ENCODE results near the gene ING3.

ING3 gene

DNA sequence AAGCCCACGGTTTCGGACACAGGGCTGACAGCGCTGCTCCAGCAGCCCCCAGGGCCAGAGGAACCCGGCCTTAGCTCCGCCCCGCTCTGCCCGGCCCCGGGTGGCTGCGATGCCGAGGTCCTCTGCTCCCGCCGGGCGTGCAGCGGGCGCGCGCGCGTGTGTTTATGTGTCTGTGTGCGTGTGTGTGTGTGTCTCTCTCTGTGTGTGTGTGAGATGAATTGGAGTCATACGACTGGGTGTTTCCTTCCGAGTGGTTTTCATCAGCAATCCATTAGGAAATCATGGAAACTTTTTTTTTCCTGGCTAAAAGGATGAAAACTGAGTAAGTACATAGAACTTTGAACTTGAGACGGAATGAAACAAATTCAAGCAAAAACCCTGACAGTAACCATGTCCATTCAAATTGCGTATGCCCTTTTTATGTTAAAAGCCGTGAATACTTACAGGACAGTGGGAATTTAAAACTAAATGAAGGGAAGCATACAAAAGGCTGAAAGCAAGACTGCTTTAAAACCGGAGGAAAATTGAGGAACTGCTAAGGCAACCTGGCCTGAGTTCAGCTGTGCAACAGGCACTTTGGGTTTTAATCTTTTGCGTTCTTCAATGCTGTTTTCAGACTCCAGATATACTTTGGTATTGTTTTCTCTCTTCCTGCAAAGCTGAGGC lies 38.1 kb downstream of the ING3 start, which contains the start of gene CPED1:
CPED1 (plus strand) TSS at position 121 of the 666 bp plus-strand sequence. CDS start 911 bp downstream, outside the sequence.
- no peak for DNase-seq (ENCODE audit: low read depth, low spot score)

- no peak for DNase-seq (ENCODE audit: low read depth, low spot score)
These were observed 39.0 kb downstream of the ING3 start for GRCh38 chr7:120989257-120990220.

DNA sequence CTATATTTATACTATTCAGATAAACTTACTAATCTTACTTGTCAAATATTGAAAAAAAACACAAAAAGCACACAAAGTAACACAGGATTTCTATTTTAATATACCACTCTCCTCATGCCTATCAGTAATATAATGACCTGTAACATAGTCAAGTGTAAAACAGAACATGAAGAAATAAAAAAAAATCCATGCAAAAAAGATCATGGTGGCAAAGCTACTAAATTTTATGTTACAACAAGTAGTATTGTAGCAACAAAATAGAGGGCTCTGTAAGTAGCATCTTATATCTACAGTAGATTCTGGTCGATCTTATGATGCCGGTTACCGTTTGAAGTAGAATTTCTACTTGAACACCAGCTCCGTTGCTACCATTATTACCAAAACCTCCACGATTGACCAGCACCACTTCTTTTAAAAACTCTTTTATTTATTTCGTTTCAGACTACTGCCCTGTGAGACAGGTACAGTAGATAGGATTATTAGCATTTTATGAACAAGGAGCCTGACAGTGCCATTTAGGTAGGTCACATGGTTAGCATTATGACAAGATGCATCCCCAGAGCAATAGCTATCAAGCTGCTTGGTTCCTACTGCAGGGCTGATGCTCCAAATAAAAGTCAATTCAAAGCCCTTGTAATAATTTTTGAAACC lies 40.0 kb downstream of the ING3 start:
- DNase-seq (ENCODE audit: low read depth, low spot score): no peak

DNA sequence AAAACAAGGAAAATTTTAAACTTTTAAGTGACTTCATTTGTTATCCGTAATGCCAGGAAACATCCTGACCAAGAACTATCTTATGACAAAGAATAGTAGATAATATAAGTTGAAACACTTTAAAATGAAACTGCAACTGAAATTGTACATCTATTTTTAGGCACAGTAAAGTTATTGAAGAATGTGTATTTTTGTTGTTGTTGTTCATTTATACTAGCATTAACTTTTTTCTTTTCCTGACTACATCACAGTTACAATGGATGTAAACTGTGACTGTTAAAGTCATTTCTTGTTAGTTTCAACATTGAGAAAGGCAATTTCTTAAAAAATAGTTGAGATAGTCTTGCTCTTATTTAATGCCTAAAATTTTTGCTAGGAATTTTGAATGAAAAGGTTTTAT lies 40.6 kb downstream of the ING3 start:
- no peak for DNase-seq (ENCODE audit: low read depth, low spot score)

DNA sequence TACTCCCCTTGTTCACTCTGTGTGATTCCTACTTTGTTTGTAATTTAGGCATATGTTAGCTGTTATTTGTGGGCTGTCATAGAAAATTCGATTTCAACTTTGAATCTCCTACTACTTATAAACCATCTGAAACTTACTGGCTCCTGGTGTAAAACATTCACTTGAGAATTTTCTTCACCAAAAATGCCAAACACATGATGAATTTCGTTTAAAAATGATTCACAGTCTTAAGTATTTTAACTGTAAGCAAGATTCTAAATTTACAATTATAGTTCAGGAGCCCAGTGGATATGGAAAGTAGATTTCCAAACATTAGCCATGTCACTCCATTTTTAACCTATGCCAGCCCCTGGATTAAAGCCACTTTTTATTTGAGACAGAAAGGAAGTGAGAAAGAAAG lies 41.0 kb downstream of the ING3 start:
- no peak for DNase-seq (ENCODE audit: low read depth, low spot score)

- no peak for DNase-seq (ENCODE audit: low read depth, low spot score)
These were observed 41.8 kb downstream of the ING3 start for GRCh38 chr7:120992272-120992964.

- DNase-seq (ENCODE audit: low read depth, low spot score): no peak
These were observed 42.5 kb downstream of the ING3 start for GRCh38 chr7:120992965-120993494.

- no peak for DNase-seq (ENCODE audit: low read depth, low spot score)
These were observed 43.1 kb downstream of the ING3 start for GRCh38 chr7:120993553-120994191.

DNA sequence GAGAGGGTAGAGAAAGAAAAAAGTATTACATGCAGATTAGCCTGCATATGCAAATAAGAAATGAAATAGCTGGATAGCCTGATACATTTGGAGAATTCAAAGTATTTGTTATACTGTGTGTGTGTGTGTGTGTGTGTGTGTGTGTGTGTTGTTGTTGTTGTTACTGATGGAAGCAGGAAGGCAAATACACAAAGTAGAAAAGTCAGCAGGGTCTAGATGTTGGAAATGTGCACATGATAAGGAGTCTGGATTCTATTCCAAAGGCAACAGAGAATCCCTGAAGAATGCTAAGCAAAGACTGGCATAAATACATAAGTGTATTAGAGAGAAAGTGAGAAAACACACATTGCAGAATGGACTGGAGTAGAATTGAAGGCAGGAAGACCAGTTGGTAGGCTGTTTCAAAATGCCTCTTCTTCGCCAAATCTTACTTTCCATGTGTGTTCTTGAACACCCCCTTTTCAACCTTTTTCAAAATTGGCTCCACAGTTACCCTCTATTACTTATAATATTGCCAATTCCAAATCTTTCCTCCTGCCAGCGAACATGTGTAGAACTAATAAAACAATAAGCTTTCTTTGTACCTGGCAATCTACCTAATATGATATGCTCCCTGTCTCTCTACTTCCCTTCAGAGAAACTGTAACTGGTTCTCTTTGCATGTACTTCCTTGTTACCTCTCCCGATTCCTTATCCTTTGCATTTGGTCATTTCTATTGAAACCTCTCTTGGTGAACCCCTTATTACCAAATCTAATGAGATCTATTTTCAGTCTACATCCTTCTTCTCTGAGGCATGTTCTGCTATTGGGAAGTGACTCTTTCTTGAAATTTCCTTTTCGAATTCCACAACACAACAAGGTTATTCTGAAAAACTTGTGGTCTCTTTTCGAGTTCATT lies 44.2 kb downstream of the ING3 start:
- no peak for DNase-seq (ENCODE audit: low read depth, low spot score)

DNA sequence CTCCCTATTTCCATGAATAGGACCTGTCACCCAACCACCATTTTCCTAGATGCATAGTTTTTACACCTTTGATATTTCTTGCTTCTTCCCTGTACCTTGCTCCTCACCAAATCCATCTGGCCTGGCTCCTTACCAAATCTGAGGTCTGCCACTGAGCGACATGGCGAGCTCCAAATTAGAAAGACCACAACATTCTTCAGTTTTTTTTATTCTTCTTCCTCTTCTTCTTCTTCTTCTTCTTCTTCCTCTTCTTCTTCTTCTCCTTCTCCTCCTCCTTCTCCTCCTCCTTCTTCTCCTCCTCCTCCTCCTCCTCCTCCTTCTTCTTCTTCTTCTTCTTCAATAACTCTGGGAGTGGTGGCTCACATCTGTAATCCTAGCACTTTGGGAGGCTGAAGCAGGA lies 45.1 kb downstream of the ING3 start:
- DNase-seq (ENCODE audit: low read depth, low spot score): no peak

DNA sequence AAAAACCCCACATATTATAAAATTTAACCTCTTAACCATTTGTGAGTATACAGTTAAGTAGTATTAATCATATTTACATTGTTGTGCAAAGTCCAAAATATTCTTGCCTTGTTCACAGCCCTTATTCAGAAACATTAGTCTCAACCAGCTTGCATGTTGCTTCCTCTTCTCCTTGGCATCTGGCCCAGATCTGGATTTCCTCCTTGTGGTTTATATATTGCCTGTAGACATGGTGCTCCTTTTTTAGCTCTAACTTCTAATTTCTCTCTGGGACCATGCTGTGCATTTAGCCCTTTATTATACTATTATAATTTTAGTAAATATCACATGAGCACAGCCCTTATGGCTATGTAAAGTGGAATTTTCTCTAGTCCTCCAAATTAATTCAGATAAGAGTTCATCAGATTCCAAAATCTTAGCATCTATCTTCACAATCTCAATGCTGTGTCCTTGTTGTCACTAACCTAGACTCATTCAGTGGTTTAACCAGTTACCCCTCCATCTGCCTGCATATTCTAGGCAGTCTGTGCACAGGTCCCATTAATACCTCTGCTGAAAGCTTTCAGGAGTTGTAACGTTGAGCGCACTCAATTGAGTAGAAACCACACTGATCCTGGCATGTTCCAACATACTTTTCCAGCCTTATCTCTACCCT lies 45.9 kb downstream of the ING3 start:
- DNase-seq (ENCODE audit: low read depth, low spot score): no peak

DNA sequence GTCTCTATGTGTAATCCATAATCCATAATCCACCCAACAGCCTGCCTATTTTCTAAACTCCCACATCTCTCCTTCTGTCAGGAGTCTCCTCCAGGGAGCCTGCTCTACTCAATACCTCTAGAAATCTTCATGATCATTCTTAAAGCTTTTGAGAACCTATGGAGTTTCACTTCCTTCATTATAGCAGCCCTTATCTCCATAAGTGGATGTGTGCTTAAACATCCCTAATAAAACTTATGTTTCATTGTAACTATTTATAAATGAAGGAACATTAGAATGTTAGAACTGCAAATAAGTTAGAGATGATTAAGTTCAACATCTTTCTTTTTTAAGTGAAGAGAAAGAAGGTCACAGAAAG lies 46.4 kb downstream of the ING3 start:
- no peak for DNase-seq (ENCODE audit: low read depth, low spot score)

GRCh38 chr7:120997882-120998474 lies 47.4 kb downstream of the ING3 start:
- no peak for DNase-seq (ENCODE audit: low read depth, low spot score)

DNA sequence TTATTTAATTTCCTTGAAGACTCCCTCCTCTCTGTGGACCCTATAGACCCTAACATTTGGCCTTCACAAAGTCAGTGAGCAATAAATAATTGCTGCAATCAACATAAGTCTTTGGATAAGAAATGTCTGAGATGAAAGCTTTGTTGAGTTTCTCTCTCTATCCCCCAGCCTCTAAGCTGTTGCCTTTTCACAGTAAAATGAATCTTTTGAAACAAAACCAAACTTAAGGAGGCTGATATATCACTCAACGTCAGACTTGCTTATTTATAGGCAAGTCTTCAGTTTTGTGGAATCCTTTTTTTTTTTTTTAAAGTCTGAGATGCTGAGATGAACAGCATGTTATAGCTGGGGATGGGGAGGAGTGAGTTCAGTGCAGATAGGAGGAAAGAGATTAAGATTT lies 47.9 kb downstream of the ING3 start:
- DNase-seq (ENCODE audit: low read depth, low spot score): no peak

GRCh38 chr7:120998996-120999565 lies 48.5 kb downstream of the ING3 start:
- no peak for DNase-seq (ENCODE audit: low read depth, low spot score)

DNA sequence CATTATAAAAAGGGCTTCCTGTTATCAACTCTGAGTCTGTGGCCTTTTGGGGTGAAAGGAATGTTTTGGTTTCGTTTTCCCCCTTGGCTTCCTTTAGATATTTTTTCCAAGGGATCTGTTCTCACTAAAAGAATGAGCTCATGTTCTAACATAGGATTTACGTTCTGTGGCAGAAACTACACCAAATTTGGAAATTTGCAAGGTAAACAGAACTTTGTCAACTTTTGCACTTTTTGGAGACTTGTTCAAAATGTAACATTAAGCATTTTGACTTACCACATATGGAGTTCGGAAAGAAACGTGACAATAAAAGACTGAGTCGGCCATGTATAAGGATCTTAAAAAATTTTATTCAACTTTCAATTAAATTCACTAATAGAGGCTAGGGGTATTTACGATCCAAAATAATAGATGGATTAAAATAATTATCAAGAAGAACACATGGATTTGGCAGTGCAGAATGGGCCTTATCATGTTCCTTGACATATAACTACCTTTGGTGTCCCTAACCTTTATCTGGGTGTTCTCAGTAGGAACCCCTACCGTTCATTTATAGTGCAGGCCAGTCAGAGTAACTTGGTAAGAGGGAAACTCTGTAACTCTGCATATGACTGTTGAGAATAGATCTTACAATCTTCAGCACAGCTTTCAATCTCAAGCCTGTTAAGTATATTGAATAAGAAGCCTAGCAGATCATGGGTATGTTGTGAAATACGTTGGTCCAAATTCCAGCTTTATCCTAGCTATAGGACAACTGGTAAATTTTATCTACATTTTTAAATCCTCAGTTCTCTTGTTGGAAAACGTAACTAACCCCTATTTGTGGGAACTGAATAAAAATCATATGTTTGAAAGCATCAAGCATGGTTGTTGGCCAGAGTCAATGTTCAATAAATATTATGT lies 49.8 kb downstream of the ING3 start:
- DNase-seq (ENCODE audit: low read depth, low spot score): no peak

DNA sequence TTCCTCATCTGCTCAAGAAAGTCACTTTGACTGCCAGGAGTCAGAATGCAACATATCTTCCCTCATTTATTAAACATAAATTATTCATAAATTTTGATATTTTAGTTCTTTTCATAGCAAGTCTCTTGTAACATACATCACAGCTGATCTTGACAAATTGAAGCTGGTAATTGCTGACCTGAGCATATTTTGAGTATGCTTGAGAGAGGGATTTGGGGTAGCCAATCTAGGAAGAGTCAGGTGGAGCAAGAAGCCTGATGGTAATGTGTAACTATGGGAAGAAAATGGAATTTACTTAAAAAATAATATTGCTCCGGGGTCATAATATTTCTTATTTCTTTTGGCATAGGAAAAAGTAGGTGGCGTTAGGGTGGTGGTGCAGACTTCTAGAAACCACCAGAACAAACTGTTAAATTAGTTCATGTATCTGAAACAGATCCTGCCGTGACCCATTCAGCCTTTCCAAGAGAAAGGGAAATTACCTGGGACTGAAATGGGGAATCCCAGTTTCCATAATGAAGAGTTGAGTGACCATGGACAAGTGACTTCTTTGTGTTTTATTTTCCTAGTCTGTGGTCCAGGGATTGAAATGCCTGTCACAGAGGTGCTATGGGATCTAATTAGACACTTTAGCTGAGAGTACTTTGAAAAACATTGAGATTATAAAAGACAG lies 50.8 kb downstream of the ING3 start:
- no peak for DNase-seq (ENCODE audit: low read depth, low spot score)

Measured in activated CD4-positive, CD25-positive, alpha-beta regulatory T cell treated with anti-CD3 and anti-CD28 coated beads, Interleukin-2, amount 50 U/mL, for 16 hours (primary cell).